Esophagus mucosa (tissue), 1 donor: Measurements from ENCODE around the gene C19orf67. TPM values are rescaled to one million over a fixed set of nuclear protein-coding genes. Genes with fewer than 3 reads are reported as not detected.

Experiments used
- total RNA-seq: library from RNA; stranded (reverse); gene quantifications from one replicate; pipeline ENCODE4 v1.2.4, GENCODE V29; 2023
- donor health status: DM: yes; HTN: yes; CAD: no.

Gene C19orf67
- total RNA-seq, 1 donor from 2014 or later: 0.12 TPM

Other genes with a start within 250 kb of the C19orf67 start
- gene NANOS3, start 208.6 kb downstream of the C19orf67 start, total RNA-seq: not detected
- gene BRME1, start 179.7 kb downstream of the C19orf67 start, total RNA-seq: 5.7 TPM
- gene CC2D1A, start 179.6 kb downstream of the C19orf67 start, total RNA-seq: 29.7 TPM
- 8.5 TPM for gene PODNL1, start 147.4 kb downstream of the C19orf67 start, total RNA-seq
- gene DCAF15, start 133.3 kb downstream of the C19orf67 start, total RNA-seq: 18.2 TPM
- gene RFX1, start 79.5 kb downstream of the C19orf67 start, total RNA-seq: 8.3 TPM
- gene RLN3, start 57.6 kb downstream of the C19orf67 start, total RNA-seq: not detected
- gene IL27RA, start 54.0 kb downstream of the C19orf67 start, total RNA-seq: 1.2 TPM
- 0.08 TPM for gene PALM3, start 23.7 kb downstream of the C19orf67 start, total RNA-seq
- 3.4 TPM for gene MISP3, start 13.0 kb downstream of the C19orf67 start, total RNA-seq
- gene SAMD1, start 5.0 kb upstream of the C19orf67 start, total RNA-seq: 24.8 TPM
- gene PRKACA, start 32.0 kb upstream of the C19orf67 start, total RNA-seq: 45.2 TPM
- 13.9 TPM for gene ASF1B, start 50.8 kb upstream of the C19orf67 start, total RNA-seq
- gene ADGRL1, start 120.4 kb upstream of the C19orf67 start, total RNA-seq: 5.5 TPM